HCT116 (cell line): Measurements from ENCODE around the gene LRRC3C. TPM values are rescaled to one million over a fixed set of nuclear protein-coding genes. Genes with fewer than 3 reads are reported as not detected.

Source experiments
- ATAC-seq: fragments of 200-7000 bp; cut with Tn5 transposase; 2 replicates; pipeline ENCODE4 v1.9.1; 2020; ENCODE audit warnings: mild to moderate bottlenecking, moderate library complexity
- BruUV-seq: library from RNA; stranded (reverse); fragments of 400-500 nt; replicated peaks from 2 replicates; lab custom pipeline; 2021; lab: Mats Ljungman, UMichigan
- CTCF ChIA-PET: fragments of 300-600 bp; sonication (Branson Sonifier 250); formaldehyde crosslinking; loops from one replicate; lab custom pipeline; 2021; ENCODE audit warnings: antibody characterized with exemption; lab: Charles Lee
- POLR2A ChIA-PET: fragments of 300-600, 350-600 bp; sonication (Branson Sonifier 250); formaldehyde crosslinking; loops from one replicate; lab custom pipeline; 2021; ENCODE audit warnings: antibody characterized with exemption; lab: Charles Lee
- RAD21 ChIA-PET, 2 experiments: fragments of 300-600 bp; sonication (Branson Sonifier 250); formaldehyde crosslinking; loops; one replicate each; lab custom pipeline; 2023; ENCODE audit warnings: low total read pairs in 2 of 2; ENCODE audit not compliant: uncharacterized antibody in 2 of 2, unreplicated experiment in 2 of 2, low non-redundant PET in 1 of 2; lab: Charles Lee
- DNase-seq: peaks from one replicate; pipeline ENCODE4 v3.0.0-alpha.2; 2010; ENCODE audit warnings: low read depth, low spot score
- H2AFZ ChIP-seq: fragments of 200-600 bp; shearing (Covaris generic), sonication (generic); 2 replicates; pipeline ENCODE4 v1.6.1; 2017; ENCODE audit warnings: low read depth, mixed run types, mixed read lengths, antibody characterized with exemption, low read length; ENCODE audit not compliant: poor library complexity, severe bottlenecking
- H3K27ac ChIP-seq: 2 replicates; pipeline ENCODE4 v1.5.1; 2012; ENCODE audit warnings: low read depth, low read length
- H3K27me3 ChIP-seq: fragments of 200-600 bp; sonication (generic); 2 replicates; pipeline ENCODE4 v1.6.1; 2016; ENCODE audit warnings: mixed run types, low read length, mixed read lengths; ENCODE audit not compliant: insufficient read depth
- H3K36me3 ChIP-seq, 2 experiments: fragments of 200-500 bp in 1 of 2; fragments of 200-600 bp in 1 of 2; sonication (Bioruptor generic) in 1 of 2; sonication (generic) in 1 of 2; 2 replicates each; pipeline versions ENCODE4 v1.5.1 to v1.6.1; 2014 to 2016; ENCODE audit warnings: low read length in 2 of 2, inconsistent platforms in 1 of 2, mixed read lengths in 1 of 2, mixed run types in 1 of 2; ENCODE audit not compliant: insufficient read depth in 2 of 2, control insufficient read depth in 1 of 2
- H3K4me1 ChIP-seq, 2 experiments: fragments of 200-600 bp in 1 of 2; sonication (generic) in 1 of 2; 2 replicates each; pipeline versions ENCODE4 v1.5.1 to v1.6.1; 2012 to 2017; ENCODE audit warnings: low read length in 2 of 2, inconsistent platforms in 1 of 2, mild to moderate bottlenecking in 1 of 2, mixed read lengths in 1 of 2, mixed run types in 1 of 2, moderate library complexity in 1 of 2; ENCODE audit not compliant: insufficient read depth in 2 of 2, control insufficient read depth in 1 of 2
- H3K4me2 ChIP-seq: fragments of 200-600 bp; sonication (generic); 2 replicates; pipeline ENCODE4 v1.6.1; 2017; ENCODE audit warnings: mixed run types, low read length, mixed read lengths
- H3K4me3 ChIP-seq, 2 experiments: fragments of 200-600 bp in 1 of 2; sonication (generic) in 1 of 2; replicated peaks in 1 of 2; 2 replicates each; pipeline ENCODE4 v1.5.1; 2011 to 2016; ENCODE audit warnings: low read length in 2 of 2, control low read depth in 1 of 2, low read depth in 1 of 2, mild to moderate bottlenecking in 1 of 2, mixed read lengths in 1 of 2, mixed run types in 1 of 2
- H3K79me2 ChIP-seq: fragments of 200-600 bp; sonication (generic); 2 replicates; pipeline ENCODE4 v1.6.1; 2017; ENCODE audit warnings: mild to moderate bottlenecking, mixed run types, low read length, moderate library complexity, mixed read lengths; ENCODE audit not compliant: insufficient read depth
- H3K9ac ChIP-seq: fragments of 200-600 bp; sonication (generic); 2 replicates; pipeline ENCODE4 v1.6.1; 2016; ENCODE audit warnings: low read length, mixed read lengths
- H3K9me2 ChIP-seq: fragments of 200-600 bp; sonication (generic), shearing (Covaris generic); 2 replicates; pipeline ENCODE4 v1.6.1; 2017; ENCODE audit warnings: mixed run types, mild to moderate bottlenecking, moderate library complexity; ENCODE audit not compliant: insufficient read depth
- H3K9me3 ChIP-seq, 2 experiments: fragments of 200-500 bp in 1 of 2; fragments of 200-600 bp in 1 of 2; sonication (Bioruptor generic) in 1 of 2; sonication (generic) in 1 of 2; 2 replicates each; pipeline ENCODE4 v1.6.1; 2014 to 2017; ENCODE audit warnings: low read length in 2 of 2, mixed read lengths in 2 of 2, inconsistent platforms in 1 of 2, low read depth in 1 of 2, mild to moderate bottlenecking in 1 of 2, mixed run types in 1 of 2, moderate library complexity in 1 of 2; ENCODE audit not compliant: control insufficient read depth in 1 of 2, insufficient read depth in 1 of 2
- H4K20me1 ChIP-seq: fragments of 200-600 bp; sonication (generic), shearing (Covaris generic); 2 replicates; pipeline ENCODE4 v1.6.1; 2017; ENCODE audit warnings: mixed run types, mild to moderate bottlenecking, moderate library complexity; ENCODE audit not compliant: insufficient read depth
- REST ChIP-seq: IDR thresholded peaks from 2 replicates; pipeline ENCODE4 v1.6.1; 2012; ENCODE audit warnings: low read depth
- SIN3A ChIP-seq: IDR thresholded peaks from 2 replicates; pipeline ENCODE4 v1.6.1; 2012; ENCODE audit warnings: low read depth
- ZBTB33 ChIP-seq: IDR thresholded peaks from 2 replicates; pipeline ENCODE4 v1.6.1; 2011; ENCODE audit warnings: mild to moderate bottlenecking, low read length, moderate library complexity; ENCODE audit not compliant: insufficient replicate concordance; ENCODE audit errors: extremely low read depth
- intact Hi-C: fragments of 100-400 bp; cut with micrococcal nuclease; formaldehyde crosslinking; loops from 2 replicates; pipeline ENCODE4 v1.10.0; 2022
- total RNA-seq: library from RNA; stranded (reverse); gene quantifications from one replicate; pipeline ENCODE4 v1.2.1, GENCODE V29; 2021; ENCODE audit not compliant: unreplicated experiment

The LRRC3C gene
- total RNA-seq, 1 experiment from 2014 or later, result not detected

- no peak for TF ChIP-seq REST
Measured at GRCh38 chr17:39925282-39926134, 2.0 kb upstream of the LRRC3C start (continued).

GRCh38 chr17:39926135-39926587, 1.4 kb upstream of the LRRC3C start:
- BruUV-seq, result no TSS peak
- peak overlapping the region; percentile 85 to 89 for H3K4me3 ChIP-seq
- POLR2A ChIA-PET, result interaction anchor here (0.6 kb wide), 1 partner anchor 87 kb away, joined by 3 read pairs; no protein-coding TSS in a partner anchor
- H2AFZ ChIP-seq, result no peak overlapping the region
- H3K4me2 ChIP-seq, result peak overlapping the region; percentile 79
- CTCF ChIA-PET, result no interaction called here
- no peaks in the 10 kb centered on the region for H3K9me2 ChIP-seq
- no peaks in the 10 kb centered on the region for H3K9me3 ChIP-seq
- ATAC-seq (no peak), DNase-seq (no peak)
- intact Hi-C loops, result no loop called here
- H3K27me3 ChIP-seq, result no peaks in the 10 kb centered on the region
- peaks cover 0 to 24% of the 10 kb centered on the region in 2 experiments; a peak in 2 of 4 replicates for H3K36me3 ChIP-seq
- H3K4me1 ChIP-seq, result peaks cover 23 to 40% of the 10 kb centered on the region in 2 experiments
- RAD21 ChIA-PET, result no interaction called here
- peak overlapping the region; percentile 6; the same call in 1 of the 2 replicates for H3K27ac ChIP-seq
- no peaks in the 10 kb centered on the region for H4K20me1 ChIP-seq
- peak overlapping the region; percentile 88 for H3K9ac ChIP-seq
- TF ChIP-seq SIN3A (no peak), ZBTB33 (no peak)
- H3K79me2 ChIP-seq, result peaks cover 24% of the 10 kb centered on the region; the same call in 1 of the 2 replicates
